GM18505 (cell line): ENCODE measurements around the gene EDNRA.

Experiments used
- ATAC-seq: cut with Tn5 transposase; IDR thresholded peaks from one replicate; pipeline ENCODE4 v1.9.1; 2021; ENCODE audit not compliant: unreplicated experiment
- POLR2A ChIP-seq: IDR thresholded peaks from 4 replicates; pipeline ENCODE4 v1.6.1; 2011; ENCODE audit warnings: borderline replicate concordance; ENCODE audit not compliant: insufficient read depth, insufficient read length; ENCODE audit errors: extremely low read depth

The EDNRA gene

DNA sequence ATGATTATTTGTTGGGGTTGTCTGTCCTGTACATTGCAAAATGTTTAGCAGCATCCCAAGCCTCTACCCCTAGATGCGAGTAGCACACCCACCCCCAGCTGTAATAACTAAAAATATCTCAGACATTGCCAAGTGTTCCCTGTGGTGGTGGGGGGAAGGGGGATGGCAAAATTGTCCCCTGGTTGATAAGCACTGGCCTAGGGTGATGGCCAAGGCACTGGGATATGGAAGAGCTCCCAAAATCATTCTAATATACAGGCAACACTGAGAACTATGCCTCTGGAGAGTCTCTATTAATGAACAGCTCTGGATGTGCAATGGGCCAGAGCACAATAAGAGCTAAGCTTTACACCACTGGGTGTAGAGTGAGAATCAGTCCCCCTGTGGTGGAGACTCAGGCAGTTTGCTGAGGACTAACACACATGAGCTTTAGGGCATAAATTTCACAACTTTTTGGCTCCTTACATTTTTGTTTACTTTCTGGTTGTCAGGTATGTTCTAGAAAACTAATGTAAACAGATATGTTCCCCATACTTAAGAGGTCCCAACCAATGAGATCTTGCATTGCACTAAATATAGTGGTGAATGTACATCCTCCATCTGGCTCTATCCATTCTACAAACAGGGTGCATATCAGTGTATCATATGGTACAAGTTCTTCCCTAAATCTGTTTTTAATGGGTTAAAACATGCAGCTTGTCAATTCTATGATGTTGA is 34.5 kb downstream of the EDNRA start:
- ATAC-seq: no peak

GRCh38 chr4:147516133-147516532 is 35.2 kb downstream of the EDNRA start:
- no peak for TF ChIP-seq POLR2A
- no peak for ATAC-seq

More for the DNA sequence above, 34.5 kb downstream of the EDNRA start:
- no peak for TF ChIP-seq POLR2A

DNA sequence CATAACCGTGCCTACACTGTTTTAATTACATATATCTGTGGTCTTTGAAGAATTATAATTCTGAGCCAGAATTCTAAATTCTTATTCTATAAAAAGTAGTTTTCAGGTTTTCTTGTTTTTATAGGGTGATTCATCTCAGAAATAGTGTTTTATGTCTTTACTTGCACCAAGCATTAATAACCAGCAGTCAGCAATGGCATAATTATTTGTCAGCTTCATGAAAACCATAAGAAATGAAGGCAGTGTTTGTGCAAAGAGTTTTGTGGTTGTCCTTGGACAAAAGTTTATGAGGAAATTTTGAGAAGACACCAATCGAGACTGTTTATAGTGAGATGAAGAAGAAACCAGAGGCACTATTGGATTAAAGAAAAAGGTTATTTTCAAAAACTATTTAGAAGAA is 37.2 kb downstream of the EDNRA start:
- no peak for ATAC-seq
- no peak for TF ChIP-seq POLR2A

- no peak for TF ChIP-seq POLR2A
- peak; percentile 92 for ATAC-seq
Observed at GRCh38 chr4:147518846-147519767, 38.2 kb downstream of the EDNRA start.

GRCh38 chr4:147524601-147525000 is 43.7 kb downstream of the EDNRA start:
- ATAC-seq: no peak
- TF ChIP-seq POLR2A: no peak

DNA sequence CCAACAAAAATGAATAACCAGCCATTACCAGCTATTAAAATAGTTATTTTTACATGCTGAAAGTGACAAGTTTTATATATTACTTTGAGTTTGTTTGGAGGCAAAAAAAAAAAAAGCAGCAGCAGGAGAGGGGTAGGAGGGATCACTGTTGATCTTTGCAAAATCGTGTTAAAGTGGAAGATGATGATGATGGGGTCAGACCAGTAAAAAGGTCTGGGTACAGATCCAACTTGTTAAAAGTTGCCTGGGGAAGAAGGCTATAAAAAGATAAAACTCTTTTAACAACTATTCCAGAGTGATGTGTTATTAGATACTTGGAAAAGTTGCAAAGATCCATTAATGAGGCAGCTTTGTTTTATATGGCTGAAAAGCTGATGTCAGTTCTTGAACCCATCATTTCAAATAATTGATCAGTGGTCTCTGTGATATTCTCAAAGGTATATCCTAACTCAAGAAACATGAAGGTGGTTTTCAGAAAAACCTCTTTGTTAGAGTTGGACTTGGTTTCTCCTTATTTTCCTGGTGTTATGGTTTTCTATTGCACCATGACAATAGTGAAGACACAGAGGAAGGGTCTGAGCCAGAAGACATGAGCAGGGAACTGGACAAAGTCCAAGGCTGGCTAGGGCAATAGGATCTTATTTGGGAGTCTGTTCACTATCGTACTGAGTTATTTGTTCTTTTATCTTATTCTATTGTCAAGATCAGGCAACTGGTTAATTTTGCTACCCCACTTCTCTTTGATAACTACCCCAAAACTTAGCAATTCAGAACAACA is 44.8 kb downstream of the EDNRA start:
- ATAC-seq: no peak
- no peak for TF ChIP-seq POLR2A

DNA sequence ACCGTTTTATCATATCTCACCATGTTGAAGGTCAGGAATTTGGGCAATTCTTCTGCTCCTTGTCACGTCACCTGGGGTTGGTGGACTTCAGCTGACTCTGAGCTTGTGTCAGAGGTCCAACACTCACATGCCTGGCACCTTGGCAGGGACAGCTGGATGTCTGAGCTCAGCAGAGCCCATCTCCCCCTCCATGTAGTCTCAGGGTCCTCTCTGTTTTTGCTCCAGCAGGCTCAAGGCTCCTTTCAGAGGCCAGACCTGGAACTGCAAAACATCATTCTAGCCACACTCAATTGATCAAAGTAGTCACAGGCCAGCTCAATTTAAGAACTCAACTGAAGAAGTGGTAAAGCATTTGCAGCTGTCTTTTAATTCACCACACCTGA is 45.4 kb downstream of the EDNRA start:
- ATAC-seq: peak; percentile 69
- no peak for TF ChIP-seq POLR2A

DNA sequence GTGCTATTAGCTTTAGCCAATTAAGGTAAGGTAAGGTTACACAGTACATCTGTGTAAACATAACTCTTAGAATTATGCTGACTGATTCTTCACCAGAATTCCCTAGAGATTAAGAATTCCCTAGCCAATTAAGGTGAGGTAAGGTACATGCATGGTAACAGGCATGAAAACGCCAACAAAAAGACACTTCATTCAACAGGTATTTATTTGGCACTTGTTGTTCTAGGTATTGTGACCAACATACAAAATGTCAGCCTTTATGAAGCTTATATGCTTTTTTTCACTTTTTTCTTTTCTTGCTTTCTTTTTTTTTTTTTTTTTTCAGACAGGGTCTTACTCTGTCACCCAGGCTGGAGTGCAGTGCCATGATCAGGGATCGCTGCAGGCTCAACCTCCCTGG is 47.2 kb downstream of the EDNRA start:
- no peak for ATAC-seq
- TF ChIP-seq POLR2A: no peak

DNA sequence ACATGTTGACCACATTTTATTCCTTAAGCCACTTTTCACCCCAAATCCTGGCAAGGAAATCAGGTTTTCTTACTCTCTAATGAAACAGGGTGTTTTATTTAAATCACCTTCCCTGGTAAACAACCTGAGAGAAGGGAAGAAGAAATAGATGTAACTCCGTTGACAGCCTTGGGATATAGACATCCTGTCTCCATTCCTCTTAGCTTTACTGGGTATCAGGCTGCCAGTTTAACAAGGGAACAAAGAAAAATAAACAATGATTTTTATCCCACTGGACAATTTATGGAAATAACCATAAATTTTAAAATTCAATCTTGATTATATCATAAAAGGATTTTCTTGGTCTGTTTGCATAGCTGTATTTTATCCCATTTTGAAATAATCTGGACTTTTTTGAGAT is 49.2 kb downstream of the EDNRA start:
- TF ChIP-seq POLR2A: no peak
- no peak for ATAC-seq

GRCh38 chr4:147530723-147531122 is 49.8 kb downstream of the EDNRA start:
- ATAC-seq: no peak
- TF ChIP-seq POLR2A: no peak

DNA sequence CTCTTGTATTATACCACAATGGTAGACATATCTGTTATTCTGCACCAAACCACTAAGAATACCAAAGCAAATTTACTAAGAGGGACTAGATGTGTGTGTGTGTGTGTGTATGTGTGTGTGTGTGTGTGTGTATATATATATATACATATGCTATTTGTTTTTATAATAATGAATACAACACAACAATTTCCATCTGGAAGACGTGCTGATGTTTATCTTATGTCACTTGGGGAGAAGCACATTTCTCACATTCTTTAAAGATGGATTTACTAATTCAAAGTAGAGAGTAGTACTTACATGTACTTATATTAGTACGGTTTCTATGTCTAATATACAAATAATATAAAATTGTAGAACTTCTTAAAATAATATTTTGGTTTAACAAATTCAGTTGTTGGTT is 52.0 kb downstream of the EDNRA start:
- ATAC-seq: no peak
- no peak for TF ChIP-seq POLR2A

DNA sequence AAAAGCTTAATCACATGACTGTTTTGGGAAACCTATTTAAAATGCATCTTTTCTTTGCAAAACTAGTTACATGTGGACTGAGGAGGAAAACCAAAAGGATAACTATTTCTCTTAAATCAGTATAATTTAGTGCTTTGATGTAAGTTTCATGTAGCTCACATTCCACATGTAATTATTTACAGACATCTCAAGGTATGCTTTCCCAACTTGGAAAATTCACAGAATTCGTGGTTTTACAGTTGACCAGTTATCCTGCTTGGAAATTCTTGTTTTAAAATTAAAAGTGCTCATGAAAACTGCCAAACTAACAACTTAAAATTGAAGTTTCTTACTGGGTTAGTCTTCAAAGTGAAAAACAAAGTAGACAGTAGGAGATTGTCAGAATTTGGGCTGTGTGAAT is 52.4 kb downstream of the EDNRA start:
- no peak for ATAC-seq
- TF ChIP-seq POLR2A: no peak

DNA sequence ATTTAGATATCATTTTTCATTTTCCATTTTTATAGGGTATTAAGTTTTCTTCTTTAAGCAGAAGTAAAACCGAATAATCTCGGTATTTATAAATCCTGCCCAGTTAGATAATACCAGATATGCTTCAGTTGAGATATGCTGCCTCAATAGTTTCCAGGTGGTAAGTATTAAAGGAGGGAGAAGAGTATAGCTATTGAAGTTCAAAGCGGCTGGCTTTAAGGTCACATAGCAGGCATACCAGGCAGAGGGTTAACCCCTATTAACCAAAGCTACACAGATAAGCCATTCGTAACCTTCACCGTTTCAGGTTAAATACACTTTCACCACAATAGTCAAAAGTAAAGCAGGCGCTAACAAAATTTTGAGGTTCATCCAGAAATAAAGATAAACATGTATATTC is 54.2 kb downstream of the EDNRA start:
- no peak for ATAC-seq
- TF ChIP-seq POLR2A: no peak
